Sigmoid colon (tissue), 7 donors: Measurements from ENCODE around the gene FAM3C. TPM values are rescaled to one million over a fixed set of nuclear protein-coding genes. Genes with fewer than 3 reads are reported as not detected.

ENCODE experiments used
- DNase-seq: peaks from one replicate; pipeline ENCODE4 v3.0.0-alpha.2; 2019
- H3K27ac ChIP-seq, 4 donors: fragments of 200-600 bp; sonication (generic); one replicate each; pipeline ENCODE4 v1.5.1; 2016 to 2019; ENCODE audit warnings: mild to moderate bottlenecking in 1 of 4
- H3K27me3 ChIP-seq, 3 donors: fragments of 200-600 bp; sonication (generic); one replicate each; pipeline ENCODE4 v1.5.1; 2019; ENCODE audit warnings: mild to moderate bottlenecking in 1 of 3
- H3K36me3 ChIP-seq, 4 donors: fragments of 200-600 bp; sonication (generic); one replicate each; pipeline ENCODE4 v1.5.1; 2016 to 2019
- H3K4me1 ChIP-seq, 4 donors: fragments of 200-600 bp; sonication (generic); one replicate each; pipeline ENCODE4 v1.5.1; 2017 to 2019
- H3K4me3 ChIP-seq, 4 donors: fragments of 200-600 bp; sonication (generic); one replicate each; pipeline ENCODE4 v1.5.1; 2017 to 2019; ENCODE audit warnings: mild to moderate bottlenecking in 2 of 4, moderate library complexity in 1 of 4
- H3K9me3 ChIP-seq, 4 donors: fragments of 200-600 bp in 3 of 4; sonication (generic) in 3 of 4; one replicate each; pipeline versions ENCODE4 v1.5.1 to v1.6.1; 2013 to 2019
- CTCF ChIP-seq, 4 experiments: fragments of 450-650 bp in 3 of 4; fragments of 200-600 bp in 1 of 4; IDR thresholded peaks; one replicate each; pipeline ENCODE4 v1.5.1; 2016 to 2019; ENCODE audit warnings: antibody characterized with exemption in 4 of 4, mild to moderate bottlenecking in 3 of 4, moderate library complexity in 2 of 4
- EP300 ChIP-seq, 4 donors: sonication (generic); formaldehyde crosslinking; IDR thresholded peaks; one replicate each; pipeline ENCODE4 v1.6.1; 2017; ENCODE audit warnings: antibody characterized with exemption in 4 of 4
- POLR2A ChIP-seq, 2 donors: fragments of 450-650 bp; IDR thresholded peaks; one replicate each; pipeline ENCODE4 v1.6.1; 2016; ENCODE audit warnings: antibody characterized with exemption in 2 of 2, mild to moderate bottlenecking in 2 of 2, moderate library complexity in 2 of 2
- POLR2AphosphoS5 ChIP-seq, 4 donors: sonication (generic); formaldehyde crosslinking; IDR thresholded peaks; one replicate each; pipeline ENCODE4 v1.6.1; 2017; ENCODE audit warnings: antibody characterized with exemption in 4 of 4
- WGBS, 2 donors: extraction: QIAGEN DNeasy Blood & Tissue Kit; methylation state at CpG; one replicate each; pipeline ENCODE4 v1.1.7; 2013; 5-methylcytosine and 5-hydroxymethylcytosine counted together
- intact Hi-C: fragments of 100-400 bp; cut with DNase I; formaldehyde crosslinking; loops from one replicate; pipeline ENCODE4 v1.15.1; 2023
- polyA plus RNA-seq, 3 donors: library from polyadenylated mRNA; stranded (reverse); fragments of 200-250 nt; gene quantifications; one replicate each; pipeline ENCODE4 v1.2.3, GENCODE V29; 2013
- total RNA-seq, 4 donors: library from RNA; depleted of rRNA; stranded (reverse); fragments of >200 nt; gene quantifications; one replicate each; pipeline ENCODE4 v1.1.0, GENCODE V29; 2016
- donor health status: healthy with polysubstance abuse.
- donor health status: Bipolar disorder and iron deficiency.
- donor health status: healthy.

Gene FAM3C
- total and polyA plus RNA-seq, 7 donors: 9.0 to 58.9 (median 35.2) TPM

- no peaks in the 10 kb centered on the region for H3K4me1 ChIP-seq
- no peak for DNase-seq
- H3K4me3 ChIP-seq: no peak overlapping the region
- intact Hi-C loops: no loop called here
- 91 to 94% methylated on average over 2 of the region's 2 CpGs for WGBS, 2 donors
- H3K27ac ChIP-seq: no peak overlapping the region
- H3K9me3 ChIP-seq: no peaks in the 10 kb centered on the region
- H3K36me3 ChIP-seq: no peaks in the 10 kb centered on the region
- no peak for TF ChIP-seq POLR2AphosphoS5 (IDR thresholded peaks at IDR 0.05)
- TF ChIP-seq CTCF (IDR thresholded peaks at IDR 0.05): no peak
- no peak for TF ChIP-seq POLR2A (IDR thresholded peaks at IDR 0.05)
- no peak for TF ChIP-seq EP300 (IDR thresholded peaks at IDR 0.05)
- no peaks in the 10 kb centered on the region for H3K27me3 ChIP-seq
Observed at GRCh38 chr7:121431996-121432395, 35.9 kb upstream of the FAM3C start.

- 94 to 95% methylated on average over 2 of the region's 2 CpGs for WGBS, 2 donors
- no peak overlapping the region for H3K4me3 ChIP-seq
Observed at GRCh38 chr7:121431389-121431995, 35.4 kb upstream of the FAM3C start.

GRCh38 chr7:121430558-121430957, 34.5 kb upstream of the FAM3C start:
- DNase-seq: no peak
- Histone ChIP-seq H3K36me3 (no peaks in the 10 kb centered on the region), H3K27me3 (no peaks in the 10 kb centered on the region), H3K4me1 (no peaks in the 10 kb centered on the region), H3K9me3 (no peaks in the 10 kb centered on the region), H3K4me3 (no peak overlapping the region), H3K27ac (no peak overlapping the region)
- TF ChIP-seq POLR2AphosphoS5 (IDR thresholded peaks at IDR 0.05): no peak
- TF ChIP-seq CTCF (IDR thresholded peaks at IDR 0.05): no peak
- TF ChIP-seq EP300 (IDR thresholded peaks at IDR 0.05): no peak
- no peak for TF ChIP-seq POLR2A (IDR thresholded peaks at IDR 0.05)
- 60 to 90% methylated on average over 1 of the region's 1 CpG for WGBS, 2 donors
- intact Hi-C loops: no loop called here

More at GRCh38 chr7:121431389-121431995, 35.4 kb upstream of the FAM3C start:
- no peak for DNase-seq
- no peaks in the 10 kb centered on the region for H3K27me3 ChIP-seq
- no peak overlapping the region for H3K27ac ChIP-seq
- H3K36me3 ChIP-seq: no peaks in the 10 kb centered on the region
- no peaks in the 10 kb centered on the region for H3K9me3 ChIP-seq
- TF ChIP-seq CTCF (IDR thresholded peaks at IDR 0.05) (no peak), POLR2A (IDR thresholded peaks at IDR 0.05) (no peak), POLR2AphosphoS5 (IDR thresholded peaks at IDR 0.05) (no peak), EP300 (IDR thresholded peaks at IDR 0.05) (no peak)
- H3K4me1 ChIP-seq: no peaks in the 10 kb centered on the region
- intact Hi-C loops: no loop called here

- no peak overlapping the region for H3K4me3 ChIP-seq
- TF ChIP-seq POLR2AphosphoS5 (IDR thresholded peaks at IDR 0.05): no peak
- TF ChIP-seq EP300 (IDR thresholded peaks at IDR 0.05): no peak
- TF ChIP-seq CTCF (IDR thresholded peaks at IDR 0.05): no peak
- TF ChIP-seq POLR2A (IDR thresholded peaks at IDR 0.05): no peak
- no peak overlapping the region for H3K27ac ChIP-seq
- H3K27me3 ChIP-seq: no peaks in the 10 kb centered on the region
- no peak for DNase-seq
- H3K9me3 ChIP-seq: no peaks in the 10 kb centered on the region
- no peaks in the 10 kb centered on the region for H3K36me3 ChIP-seq
- intact Hi-C loops: no loop called here
- H3K4me1 ChIP-seq: no peaks in the 10 kb centered on the region
Observed at GRCh38 chr7:121429798-121430197, 33.7 kb upstream of the FAM3C start.
